C4-2B (cell line): ENCODE measurements around the gene ZPLD1.

ENCODE experiments used
- H3K27ac ChIP-seq: fragments of 450-650 bp; 2 replicates; pipeline ENCODE4 v1.5.1; 2017
- ZFX ChIP-seq: fragments of 450-650 bp; IDR thresholded peaks from 2 replicates; pipeline ENCODE4 v1.6.1; 2017
- TF ChIP-seq, protein P1 (sequence below): fragments of 450-650 bp; conservative IDR thresholded peaks from 2 replicates; pipeline ENCODE4 v1.5.1; 2017; ENCODE audit warnings: mild to moderate bottlenecking

ZPLD1 gene

GRCh38 chr3:102434715-102435114, at the start of gene ZPLD1:
Gene ZPLD1 (plus strand): TSS chr3:102435015. CDS start chr3:102438488, 3,473 bp downstream.
- no peak within 1 kb of the TSS for H3K27ac ChIP-seq
- TF ChIP-seq, protein P1, sequence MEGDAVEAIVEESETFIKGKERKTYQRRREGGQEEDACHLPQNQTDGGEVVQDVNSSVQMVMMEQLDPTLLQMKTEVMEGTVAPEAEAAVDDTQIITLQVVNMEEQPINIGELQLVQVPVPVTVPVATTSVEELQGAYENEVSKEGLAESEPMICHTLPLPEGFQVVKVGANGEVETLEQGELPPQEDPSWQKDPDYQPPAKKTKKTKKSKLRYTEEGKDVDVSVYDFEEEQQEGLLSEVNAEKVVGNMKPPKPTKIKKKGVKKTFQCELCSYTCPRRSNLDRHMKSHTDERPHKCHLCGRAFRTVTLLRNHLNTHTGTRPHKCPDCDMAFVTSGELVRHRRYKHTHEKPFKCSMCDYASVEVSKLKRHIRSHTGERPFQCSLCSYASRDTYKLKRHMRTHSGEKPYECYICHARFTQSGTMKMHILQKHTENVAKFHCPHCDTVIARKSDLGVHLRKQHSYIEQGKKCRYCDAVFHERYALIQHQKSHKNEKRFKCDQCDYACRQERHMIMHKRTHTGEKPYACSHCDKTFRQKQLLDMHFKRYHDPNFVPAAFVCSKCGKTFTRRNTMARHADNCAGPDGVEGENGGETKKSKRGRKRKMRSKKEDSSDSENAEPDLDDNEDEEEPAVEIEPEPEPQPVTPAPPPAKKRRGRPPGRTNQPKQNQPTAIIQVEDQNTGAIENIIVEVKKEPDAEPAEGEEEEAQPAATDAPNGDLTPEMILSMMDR = no peak
- no peak for TF ChIP-seq ZFX

- no peak overlapping the region for H3K27ac ChIP-seq
- TF ChIP-seq, protein P1 = no peak
- no peak for TF ChIP-seq ZFX
Observed at GRCh38 chr3:102390171-102390864, 44.5 kb upstream of the ZPLD1 start.

- H3K27ac ChIP-seq = no peak overlapping the region
- TF ChIP-seq ZFX = no peak
- TF ChIP-seq, protein P1 = no peak
Observed at GRCh38 chr3:102390916-102391315, 43.9 kb upstream of the ZPLD1 start.

DNA sequence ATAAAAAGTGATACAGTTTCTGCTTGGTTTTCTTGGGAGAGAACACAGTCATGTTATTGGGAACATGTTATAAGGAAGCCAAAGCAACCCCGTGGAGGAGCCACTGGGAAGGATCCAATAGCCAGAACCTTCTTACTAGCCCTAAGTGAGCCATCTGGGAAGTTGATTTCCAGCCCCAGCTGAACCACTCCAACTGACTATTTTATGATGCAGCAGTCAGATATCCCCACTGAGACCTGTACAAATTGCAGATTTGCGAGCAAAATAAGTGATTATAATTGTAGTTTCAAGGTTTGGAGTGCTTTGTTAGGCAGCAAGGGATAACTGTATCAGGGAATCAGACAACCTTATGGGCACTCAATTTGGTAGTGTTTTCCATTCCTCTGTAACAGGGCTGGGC, 43.3 kb upstream of the ZPLD1 start:
- no peak overlapping the region for H3K27ac ChIP-seq
- TF ChIP-seq ZFX = no peak
- TF ChIP-seq, protein P1 = no peak

GRCh38 chr3:102394517-102394916, 40.3 kb upstream of the ZPLD1 start:
- TF ChIP-seq ZFX = no peak
- TF ChIP-seq, protein P1 = no peak

DNA sequence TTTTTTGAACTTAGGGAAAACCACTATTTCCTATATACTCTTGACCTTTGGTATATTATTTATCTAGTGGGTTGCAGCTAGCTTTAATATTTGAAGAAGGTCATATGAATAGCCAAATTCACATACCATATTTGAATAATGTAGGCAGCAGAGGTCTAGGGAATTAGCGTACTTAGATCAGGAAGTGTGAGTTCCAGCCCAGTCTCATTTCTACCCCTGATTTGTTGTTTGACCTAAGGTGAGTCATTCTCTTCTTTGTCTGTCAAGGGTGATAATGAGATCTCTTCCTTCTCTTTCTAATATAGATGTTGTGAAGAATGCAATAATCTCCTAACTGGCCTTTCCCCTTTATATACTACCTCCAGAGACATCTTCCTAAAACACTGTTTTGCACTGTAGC, 36.6 kb upstream of the ZPLD1 start:
- H3K27ac ChIP-seq = no peak overlapping the region
- no peak for TF ChIP-seq ZFX
- TF ChIP-seq, protein P1 = no peak

More at GRCh38 chr3:102394517-102394916, 40.3 kb upstream of the ZPLD1 start:
- no peak overlapping the region for H3K27ac ChIP-seq

DNA sequence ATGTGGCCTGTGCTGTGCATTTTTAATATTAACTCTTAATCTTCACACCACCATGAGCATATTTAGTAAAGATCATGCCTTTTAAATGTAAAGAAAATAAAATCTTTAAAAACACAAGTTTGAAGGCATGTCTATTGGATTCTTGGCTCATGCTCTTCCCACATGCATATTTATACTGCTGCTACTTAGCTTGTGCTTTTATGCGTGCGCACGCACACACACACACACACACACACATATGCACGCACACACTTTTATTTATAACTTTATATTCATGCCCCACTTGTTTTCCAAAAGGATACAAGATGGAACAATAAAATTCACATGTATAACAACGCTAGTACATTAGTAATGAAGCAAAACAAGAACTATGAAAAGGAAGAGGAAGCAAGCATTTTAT, 36.1 kb upstream of the ZPLD1 start:
- H3K27ac ChIP-seq = no peak overlapping the region
- TF ChIP-seq, protein P1 = no peak
- TF ChIP-seq ZFX = no peak
